IPS-20b (cell line): Measurements from ENCODE around the gene SP2.

Source experiments
- H3K27ac ChIP-seq: one replicate; pipeline ENCODE4 v1.5.1; 2013; ENCODE audit warnings: low read length
- H3K27me3 ChIP-seq: 2 replicates; pipeline ENCODE4 v1.6.1; 2013; ENCODE audit warnings: mild to moderate bottlenecking, low read length, inconsistent platforms; ENCODE audit not compliant: insufficient read depth
- H3K36me3 ChIP-seq: 2 replicates; pipeline ENCODE4 v1.6.1; 2013; ENCODE audit warnings: low read depth, mild to moderate bottlenecking, inconsistent platforms, low read length, moderate library complexity; ENCODE audit not compliant: insufficient read depth
- H3K4me1 ChIP-seq: 2 replicates; pipeline ENCODE4 v1.6.1; 2013; ENCODE audit warnings: mild to moderate bottlenecking, control low read depth, inconsistent platforms, low read length, moderate library complexity; ENCODE audit not compliant: insufficient read depth
- H3K4me3 ChIP-seq: 2 replicates; pipeline ENCODE4 v1.5.1; 2013; ENCODE audit warnings: mild to moderate bottlenecking, low read length, inconsistent platforms
- H3K9ac ChIP-seq: 2 replicates; pipeline ENCODE4 v1.6.1; 2013; ENCODE audit warnings: low read depth, mild to moderate bottlenecking, inconsistent platforms, low read length, moderate library complexity
- H3K9me3 ChIP-seq: 2 replicates; pipeline ENCODE4 v1.6.1; 2013; ENCODE audit warnings: mild to moderate bottlenecking, low read depth, low read length, inconsistent platforms; ENCODE audit not compliant: insufficient read depth

The SP2 gene

GRCh38 chr17:47856830-47857229 is 39.2 kb upstream of the SP2 start:
- H3K27ac ChIP-seq: no peak overlapping the region
- no peak overlapping the region for H3K4me3 ChIP-seq
- H3K9me3 ChIP-seq: no peaks in the 10 kb centered on the region
- no peaks in the 10 kb centered on the region for H3K36me3 ChIP-seq
- H3K4me1 ChIP-seq: peaks cover 8% of the 10 kb centered on the region; the same call in 1 of the 2 replicates
- peaks cover 74% of the 10 kb centered on the region for H3K27me3 ChIP-seq
- H3K9ac ChIP-seq: no peak overlapping the region

- H3K27ac ChIP-seq: no peak overlapping the region
- no peak overlapping the region for H3K9ac ChIP-seq
- H3K4me1 ChIP-seq: no peaks in the 10 kb centered on the region
- H3K9me3 ChIP-seq: no peaks in the 10 kb centered on the region
- no peak overlapping the region for H3K4me3 ChIP-seq
- peaks cover 64% of the 10 kb centered on the region for H3K27me3 ChIP-seq
- no peaks in the 10 kb centered on the region for H3K36me3 ChIP-seq
These were observed 38.2 kb upstream of the SP2 start for GRCh38 chr17:47857551-47858455.

- H3K27ac ChIP-seq: no peak overlapping the region
- H3K27me3 ChIP-seq: peaks cover 46% of the 10 kb centered on the region
- H3K4me3 ChIP-seq: no peak overlapping the region
- no peaks in the 10 kb centered on the region for H3K36me3 ChIP-seq
- H3K4me1 ChIP-seq: no peaks in the 10 kb centered on the region
- no peaks in the 10 kb centered on the region for H3K9me3 ChIP-seq
- H3K9ac ChIP-seq: no peak overlapping the region
These were observed 35.6 kb upstream of the SP2 start for GRCh38 chr17:47860386-47860785.

- H3K27ac ChIP-seq: no peak overlapping the region
- H3K4me3 ChIP-seq: no peak overlapping the region
- peaks cover 48% of the 10 kb centered on the region for H3K27me3 ChIP-seq
- H3K9ac ChIP-seq: no peak overlapping the region
- no peaks in the 10 kb centered on the region for H3K36me3 ChIP-seq
- H3K4me1 ChIP-seq: no peaks in the 10 kb centered on the region
- H3K9me3 ChIP-seq: no peaks in the 10 kb centered on the region
These were observed 33.2 kb upstream of the SP2 start for GRCh38 chr17:47862621-47863440.

GRCh38 chr17:47864791-47865216 is 31.2 kb upstream of the SP2 start:
- H3K27me3 ChIP-seq: peaks cover 50% of the 10 kb centered on the region
- no peak overlapping the region for H3K4me3 ChIP-seq
- H3K36me3 ChIP-seq: no peaks in the 10 kb centered on the region
- H3K27ac ChIP-seq: no peak overlapping the region
- H3K9ac ChIP-seq: no peak overlapping the region
- H3K9me3 ChIP-seq: no peaks in the 10 kb centered on the region
- H3K4me1 ChIP-seq: peaks cover under 1% of the 10 kb centered on the region; the same call in 1 of the 2 replicates

GRCh38 chr17:47866941-47867340 is 29.1 kb upstream of the SP2 start:
- no peak overlapping the region for H3K27ac ChIP-seq
- peaks cover 67% of the 10 kb centered on the region for H3K27me3 ChIP-seq
- no peaks in the 10 kb centered on the region for H3K36me3 ChIP-seq
- H3K9me3 ChIP-seq: no peaks in the 10 kb centered on the region
- no peak overlapping the region for H3K4me3 ChIP-seq
- no peak overlapping the region for H3K9ac ChIP-seq
- H3K4me1 ChIP-seq: peaks cover 9% of the 10 kb centered on the region; the same call in 1 of the 2 replicates

- H3K4me3 ChIP-seq: no peak overlapping the region
- peaks cover 71% of the 10 kb centered on the region for H3K27me3 ChIP-seq
- H3K9ac ChIP-seq: no peak overlapping the region
- H3K27ac ChIP-seq: no peak overlapping the region
- H3K9me3 ChIP-seq: no peaks in the 10 kb centered on the region
- no peaks in the 10 kb centered on the region for H3K36me3 ChIP-seq
- H3K4me1 ChIP-seq: peaks cover 9% of the 10 kb centered on the region; the same call in 1 of the 2 replicates
These were observed 28.1 kb upstream of the SP2 start for GRCh38 chr17:47867813-47868533.

GRCh38 chr17:47869114-47869513 is 26.9 kb upstream of the SP2 start:
- Histone ChIP-seq H3K27me3 (peaks cover 82% of the 10 kb centered on the region), H3K27ac (no peak overlapping the region), H3K9me3 (no peaks in the 10 kb centered on the region), H3K4me1 (peaks cover 18% of the 10 kb centered on the region; the same call in 1 of the 2 replicates), H3K4me3 (no peak overlapping the region), H3K36me3 (no peaks in the 10 kb centered on the region), H3K9ac (no peak overlapping the region)

- Histone ChIP-seq H3K9ac (no peak overlapping the region), H3K36me3 (no peaks in the 10 kb centered on the region), H3K27ac (no peak overlapping the region), H3K4me3 (0 out of 2 replicates have a peak overlapping the region, but pooled peaks have one; percentile 0), H3K27me3 (peaks cover 87% of the 10 kb centered on the region), H3K9me3 (no peaks in the 10 kb centered on the region), H3K4me1 (peaks cover 18% of the 10 kb centered on the region; the same call in 1 of the 2 replicates)
These were observed 26.0 kb upstream of the SP2 start for GRCh38 chr17:47870056-47870455.

GRCh38 chr17:47871048-47871447 is 25.0 kb upstream of the SP2 start:
- Histone ChIP-seq H3K27ac (no peak overlapping the region), H3K36me3 (no peaks in the 10 kb centered on the region), H3K9ac (no peak overlapping the region), H3K9me3 (no peaks in the 10 kb centered on the region), H3K4me1 (peaks cover 18% of the 10 kb centered on the region; the same call in 1 of the 2 replicates), H3K27me3 (peaks cover 82% of the 10 kb centered on the region), H3K4me3 (no peak overlapping the region)

GRCh38 chr17:47872019-47872650 is 23.9 kb upstream of the SP2 start:
- no peaks in the 10 kb centered on the region for H3K36me3 ChIP-seq
- no peaks in the 10 kb centered on the region for H3K9me3 ChIP-seq
- peak overlapping the region; percentile 39; the same call in 1 of the 2 replicates for H3K9ac ChIP-seq
- no peak overlapping the region for H3K27ac ChIP-seq
- peaks cover 75% of the 10 kb centered on the region for H3K27me3 ChIP-seq
- H3K4me3 ChIP-seq: peak overlapping the region; percentile 62
- H3K4me1 ChIP-seq: peaks cover 18% of the 10 kb centered on the region; the same call in 1 of the 2 replicates
